WTC11 (cell line): ENCODE data around the gene MYH10. TPM values are rescaled to one million over a fixed set of nuclear protein-coding genes. Genes with fewer than 3 reads are reported as not detected.

ENCODE experiments used
- ATAC-seq: fragments of 200-7000 bp; cut with Tn5 transposase; 2 replicates; pipeline ENCODE4 v1.10.0; 2021; ENCODE audit warnings: mild to moderate bottlenecking, moderate library complexity
- CTCF ChIA-PET: fragments of 300-600 bp; sonication (Branson Sonifier 250); formaldehyde crosslinking; loops from one replicate; lab custom pipeline; 2021; ENCODE audit warnings: antibody characterized with exemption; lab: Charles Lee
- POLR2A ChIA-PET: fragments of 350-600 bp; sonication (Branson Sonifier 250); formaldehyde crosslinking; loops from one replicate; lab custom pipeline; 2021; ENCODE audit warnings: antibody characterized with exemption; lab: Charles Lee
- DNase-seq: peaks from one replicate; pipeline ENCODE4 v3.0.0; 2021; ENCODE audit warnings: low spot score
- H3K27ac Mint-ChIP-seq: 2 replicates; pipeline ENCODE4 v1.8.0; 2021; ENCODE audit warnings: mixed read lengths
- H3K27me3 Mint-ChIP-seq: 2 replicates; pipeline ENCODE4 v1.8.0; 2021; ENCODE audit warnings: low read depth, mild to moderate bottlenecking, moderate library complexity, mixed read lengths
- H3K36me3 Mint-ChIP-seq: 2 replicates; pipeline ENCODE4 v1.8.0; 2021; ENCODE audit warnings: mixed read lengths
- H3K4me1 Mint-ChIP-seq: 2 replicates; pipeline ENCODE4 v1.8.0; 2022; ENCODE audit warnings: mixed read lengths
- H3K4me3 Mint-ChIP-seq: 2 replicates; pipeline ENCODE4 v1.8.0; 2021; ENCODE audit warnings: mild to moderate bottlenecking, moderate library complexity, mixed read lengths
- H3K9me3 Mint-ChIP-seq: 2 replicates; pipeline ENCODE4 v1.8.0; 2021; ENCODE audit warnings: mixed read lengths
- AFF4 ChIP-seq: sonication (generic); formaldehyde crosslinking; IDR thresholded peaks from 2 replicates; pipeline ENCODE4 v1.8.1; 2023; ENCODE audit warnings: mild to moderate bottlenecking, missing genetic modification reagents, borderline replicate concordance
- ARID4B ChIP-seq: sonication (generic); formaldehyde crosslinking; IDR thresholded peaks from 2 replicates; pipeline ENCODE4 v1.8.0; 2023; ENCODE audit warnings: missing genetic modification reagents, mild to moderate bottlenecking, borderline replicate concordance
- JUN ChIP-seq: sonication (generic); formaldehyde crosslinking; IDR thresholded peaks from 2 replicates; pipeline ENCODE4 v1.8.0; 2023; ENCODE audit warnings: mild to moderate bottlenecking, missing genetic modification reagents
- NR3C1 ChIP-seq: sonication (generic); formaldehyde crosslinking; conservative IDR thresholded peaks from 2 replicates; pipeline ENCODE4 v1.8.1; 2023; ENCODE audit warnings: low read depth, mild to moderate bottlenecking, missing genetic modification reagents
- PRDM15 ChIP-seq: sonication (generic); formaldehyde crosslinking; IDR thresholded peaks from 2 replicates; pipeline ENCODE4 v1.8.0; 2022; ENCODE audit warnings: missing genetic modification reagents
- PREB ChIP-seq: sonication (generic); formaldehyde crosslinking; IDR thresholded peaks from 2 replicates; pipeline ENCODE4 v1.8.1; 2022; ENCODE audit warnings: mild to moderate bottlenecking, missing genetic modification reagents, moderate library complexity, borderline replicate concordance
- STAT6 ChIP-seq: sonication (generic); formaldehyde crosslinking; conservative IDR thresholded peaks from 2 replicates; pipeline ENCODE4 v1.8.1; 2023; ENCODE audit warnings: mild to moderate bottlenecking, low read depth, missing genetic modification reagents, moderate library complexity
- TEAD1 ChIP-seq: sonication (generic); formaldehyde crosslinking; IDR thresholded peaks from 2 replicates; pipeline ENCODE4 v1.8.0; 2022; ENCODE audit warnings: mild to moderate bottlenecking, missing genetic modification reagents
- ZNF281 ChIP-seq: sonication (generic); formaldehyde crosslinking; IDR thresholded peaks from 2 replicates; pipeline ENCODE4 v1.8.0; 2023; ENCODE audit warnings: mild to moderate bottlenecking, missing genetic modification reagents
- ZNF425 ChIP-seq: fragments of 250-450 bp; sonication (Bioruptor Pico); conservative IDR thresholded peaks from 2 replicates; pipeline ENCODE4 v1.9.0; 2021; ENCODE audit warnings: mild to moderate bottlenecking
- total RNA-seq: library from RNA; stranded (reverse); gene quantifications from 3 replicates; pipeline ENCODE4 v1.2.3, GENCODE V29; 2021

The MYH10 gene
- total RNA-seq, 1 experiment from 2014 or later = 231 TPM

GRCh38 chr17:8504460-8505207 is 125.9 kb downstream of the MYH10 start:
- POLR2A ChIA-PET = interaction anchor here (0.6 kb wide), 1 partner anchor 62 kb away, joined by 9 read pairs; no protein-coding TSS in a partner anchor
- Mint-ChIP-seq H3K9me3 (no peaks in the 10 kb centered on the region), H3K4me1 (no peaks in the 10 kb centered on the region), H3K27me3 (no peaks in the 10 kb centered on the region), H3K36me3 (peaks cover 85% of the 10 kb centered on the region), H3K27ac (no peak overlapping the region), H3K4me3 (no peak overlapping the region)
- ATAC-seq (no peak), DNase-seq (no peak)
- CTCF ChIA-PET = interaction anchor here (1.6 kb wide), 1 partner anchor 241 kb away, joined by 6 read pairs; no protein-coding TSS in a partner anchor
- TF ChIP-seq PRDM15 (CRISPR knock-in tag) (no peak), ZNF425 (no peak), PREB (CRISPR knock-in tag) (no peak), AFF4 (no peak), NR3C1 (no peak), TEAD1 (CRISPR knock-in tag) (no peak), ARID4B (no peak), STAT6 (CRISPR knock-in tag) (no peak), ZNF281 (CRISPR knock-in tag) (no peak), JUN (no peak)
